ENCODE data around the gene RFLNA.

The RFLNA gene

GRCh38 chr12:124303579-124304313 lies 8.9 kb downstream of the RFLNA start:
- no peak for DNase-seq (ENCODE audit: low read depth in 2 of 2)

DNA sequence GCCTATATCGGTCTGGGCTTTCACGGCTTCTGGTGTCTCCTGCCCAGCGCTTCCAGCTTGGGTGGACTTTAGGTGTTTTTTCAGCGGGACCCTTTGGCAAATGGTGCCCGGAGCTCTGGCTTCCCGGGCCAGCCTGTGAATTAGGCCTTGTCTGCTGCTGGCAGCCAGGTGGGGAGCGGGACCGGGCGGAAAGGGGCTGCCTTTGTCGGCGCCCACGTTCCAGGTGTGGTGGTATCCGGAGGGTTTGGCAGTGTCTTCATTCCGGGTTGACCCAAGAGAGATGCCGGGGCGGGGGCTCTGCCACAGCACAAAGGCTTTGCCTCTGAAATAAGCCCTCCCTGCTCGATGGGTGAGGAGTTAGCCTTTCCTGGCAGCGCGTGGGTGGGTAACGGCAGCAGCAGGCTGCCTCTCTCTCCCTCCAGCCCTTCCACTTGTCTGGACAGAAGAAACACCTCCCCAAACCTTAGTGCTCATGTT lies 9.5 kb downstream of the RFLNA start:
- DNase-seq (ENCODE audit: low read depth in 2 of 2) = no peak

- DNase-seq (ENCODE audit: low read depth in 2 of 2) = no peak
These were observed 10.2 kb downstream of the RFLNA start for GRCh38 chr12:124305136-124305535.

DNA sequence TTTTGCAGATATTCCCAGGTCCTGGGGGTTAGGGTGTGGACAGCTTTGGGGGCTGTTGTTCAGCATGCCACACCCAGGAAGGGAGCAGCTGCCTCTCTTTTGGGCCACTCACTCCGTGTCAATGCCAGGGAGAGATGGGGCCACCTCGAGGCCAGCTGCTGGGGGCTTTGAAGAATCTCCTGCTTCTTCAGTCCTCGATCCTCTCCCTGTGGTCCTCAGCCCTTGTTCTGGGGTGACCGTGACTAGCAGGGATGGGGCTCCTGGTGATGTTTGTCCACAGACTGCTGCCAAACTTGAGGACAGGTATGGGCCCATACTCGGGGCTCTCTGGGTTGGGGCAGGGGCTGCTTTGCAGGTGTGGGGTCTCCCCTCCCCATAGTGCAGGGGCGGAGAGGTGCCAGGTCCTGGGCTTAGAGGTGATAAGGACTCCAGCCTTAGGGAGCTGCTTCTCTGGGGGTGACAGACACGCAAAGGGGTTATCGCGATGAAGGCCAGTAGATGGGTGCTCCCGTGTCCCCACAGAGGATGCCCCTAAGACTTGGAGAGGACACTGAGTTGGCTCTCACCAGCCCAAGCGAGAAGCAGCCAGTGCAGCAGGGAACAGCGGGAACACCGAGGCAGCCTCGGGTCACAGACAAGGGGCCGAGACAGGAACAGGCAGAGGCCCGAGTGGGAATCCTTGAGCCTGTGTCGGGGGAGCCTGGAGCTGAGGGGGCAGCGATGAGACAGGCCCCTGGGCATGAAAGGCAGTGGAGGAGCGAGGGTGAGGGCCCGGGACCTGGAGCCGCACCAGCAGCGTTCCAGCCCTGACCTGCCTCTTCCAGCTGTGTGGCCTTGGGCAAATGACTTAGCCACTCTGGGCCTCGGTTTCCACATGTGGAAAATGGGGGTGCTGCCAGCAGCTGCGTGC lies 11.1 kb downstream of the RFLNA start:
- DNase-seq (ENCODE audit: low read depth in 2 of 2) = no peak

- DNase-seq (ENCODE audit: low read depth in 2 of 2) = no peak
These were observed 12.0 kb downstream of the RFLNA start for GRCh38 chr12:124306686-124307555.

GRCh38 chr12:124307556-124307825 lies 12.6 kb downstream of the RFLNA start:
- no peak for DNase-seq (ENCODE audit: low read depth in 2 of 2)

DNA sequence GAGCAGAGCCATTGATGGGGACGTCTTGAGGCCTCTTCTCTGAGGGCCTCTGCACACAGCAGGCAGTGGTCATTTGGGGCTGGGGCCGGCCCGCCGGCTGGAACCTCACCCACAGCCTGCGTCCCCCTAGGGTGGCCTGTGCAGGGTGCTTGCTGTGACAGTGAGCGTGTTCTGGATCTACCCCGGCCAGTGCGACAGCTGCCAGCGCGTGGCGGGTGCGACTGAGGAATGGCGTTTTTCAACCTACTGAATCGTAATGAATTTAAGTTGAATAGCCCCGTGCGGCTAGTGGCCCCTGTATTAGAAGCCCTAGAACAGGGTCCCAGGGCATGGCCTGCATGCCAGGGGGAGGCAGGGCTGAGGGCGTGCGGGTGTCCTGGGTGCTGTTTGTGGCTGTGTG lies 13.8 kb downstream of the RFLNA start:
- DNase-seq (ENCODE audit: low read depth in 2 of 2) = no peak

- DNase-seq (ENCODE audit: low read depth in 2 of 2) = no peak
These were observed 14.3 kb downstream of the RFLNA start for GRCh38 chr12:124309231-124309630.

GRCh38 chr12:124309744-124310143 lies 14.9 kb downstream of the RFLNA start:
- no peak for DNase-seq (ENCODE audit: low read depth in 2 of 2)

- no peak for DNase-seq (ENCODE audit: low read depth in 2 of 2)
These were observed 15.3 kb downstream of the RFLNA start for GRCh38 chr12:124310178-124310577.

DNA sequence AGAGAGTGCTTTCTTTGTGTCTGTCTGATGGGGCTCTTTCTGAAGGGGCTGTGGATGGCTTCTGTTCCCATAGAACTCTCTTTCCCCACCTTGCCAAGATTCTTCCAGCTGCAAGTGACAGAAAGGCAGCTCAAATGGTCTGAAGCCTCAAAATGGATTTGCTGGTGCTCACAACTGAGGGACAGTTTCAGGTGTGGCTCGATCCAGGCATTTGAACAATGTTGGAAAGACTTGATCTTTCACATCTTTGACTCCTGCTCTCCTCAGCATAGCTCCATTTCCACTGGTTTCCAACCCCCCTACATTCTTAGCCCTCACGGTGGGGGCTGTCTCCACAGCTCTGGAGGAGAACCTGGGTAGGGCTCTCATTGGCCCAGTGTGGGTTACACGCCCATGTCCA lies 15.9 kb downstream of the RFLNA start:
- DNase-seq (ENCODE audit: low read depth in 2 of 2) = no peak

DNA sequence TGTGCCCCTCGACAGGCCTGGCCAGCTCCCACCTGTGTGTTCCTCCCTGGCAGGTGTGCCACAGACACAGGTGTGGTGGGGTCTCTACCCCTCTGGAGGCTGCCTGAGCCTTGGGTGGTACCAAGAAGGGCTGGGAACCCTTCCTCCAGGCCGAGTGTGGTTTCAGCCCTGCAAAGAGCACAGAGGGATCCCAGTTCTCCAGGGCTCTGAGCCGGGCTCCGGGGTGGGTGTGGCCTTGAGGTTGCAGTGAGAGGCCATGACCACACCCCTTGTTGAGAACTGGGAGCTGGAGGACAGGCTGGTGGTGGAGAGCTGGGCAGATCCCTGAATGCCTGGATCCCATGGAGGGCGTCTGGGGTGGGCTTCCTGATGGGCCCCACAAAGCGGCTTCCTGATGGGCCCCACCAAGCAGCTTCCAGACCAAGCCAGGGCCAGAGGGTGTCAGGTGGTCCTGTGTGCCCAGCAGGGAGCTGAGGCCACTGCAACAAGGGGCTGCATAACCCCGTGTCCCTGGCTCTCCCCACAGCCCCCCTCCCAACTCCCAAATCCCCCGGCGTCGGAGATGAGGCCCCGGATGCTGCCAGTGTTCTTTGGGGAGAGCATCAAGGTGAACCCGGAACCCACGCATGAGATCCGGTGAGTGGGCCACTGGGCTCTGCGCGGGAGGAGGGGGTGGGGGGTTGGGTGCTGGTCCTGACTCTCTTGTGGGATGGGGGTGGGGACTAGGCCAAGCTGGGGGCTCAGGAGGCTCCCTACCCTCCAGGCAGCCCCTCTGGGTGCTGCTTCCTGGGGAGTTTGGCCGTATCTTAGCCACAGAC lies 16.6 kb downstream of the RFLNA start:
- no peak for DNase-seq (ENCODE audit: low read depth in 2 of 2)

GRCh38 chr12:124312601-124313000 lies 17.7 kb downstream of the RFLNA start:
- no peak for DNase-seq (ENCODE audit: low read depth in 2 of 2)

DNA sequence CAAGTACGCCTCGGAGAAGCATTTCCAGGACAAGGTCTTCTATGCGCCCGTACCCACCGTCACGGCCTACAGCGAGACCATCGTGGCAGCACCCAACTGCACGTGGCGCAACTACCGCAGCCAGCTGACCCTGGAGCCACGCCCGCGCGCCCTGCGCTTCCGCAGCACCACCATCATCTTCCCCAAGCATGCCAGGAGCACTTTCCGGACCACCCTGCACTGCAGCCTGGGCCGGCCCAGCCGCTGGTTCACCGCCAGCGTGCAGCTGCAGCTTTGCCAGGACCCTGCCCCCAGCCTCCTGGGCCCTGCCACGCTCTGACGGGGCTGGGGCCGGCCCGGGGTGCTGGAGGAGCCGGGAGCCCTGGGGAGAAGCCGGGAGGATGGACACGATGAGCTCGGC lies 19.3 kb downstream of the RFLNA start:
- no peak for DNase-seq (ENCODE audit: low read depth in 2 of 2)

GRCh38 chr12:124314766-124315165 lies 19.9 kb downstream of the RFLNA start:
- DNase-seq (ENCODE audit: low read depth in 2 of 2) = no peak

DNA sequence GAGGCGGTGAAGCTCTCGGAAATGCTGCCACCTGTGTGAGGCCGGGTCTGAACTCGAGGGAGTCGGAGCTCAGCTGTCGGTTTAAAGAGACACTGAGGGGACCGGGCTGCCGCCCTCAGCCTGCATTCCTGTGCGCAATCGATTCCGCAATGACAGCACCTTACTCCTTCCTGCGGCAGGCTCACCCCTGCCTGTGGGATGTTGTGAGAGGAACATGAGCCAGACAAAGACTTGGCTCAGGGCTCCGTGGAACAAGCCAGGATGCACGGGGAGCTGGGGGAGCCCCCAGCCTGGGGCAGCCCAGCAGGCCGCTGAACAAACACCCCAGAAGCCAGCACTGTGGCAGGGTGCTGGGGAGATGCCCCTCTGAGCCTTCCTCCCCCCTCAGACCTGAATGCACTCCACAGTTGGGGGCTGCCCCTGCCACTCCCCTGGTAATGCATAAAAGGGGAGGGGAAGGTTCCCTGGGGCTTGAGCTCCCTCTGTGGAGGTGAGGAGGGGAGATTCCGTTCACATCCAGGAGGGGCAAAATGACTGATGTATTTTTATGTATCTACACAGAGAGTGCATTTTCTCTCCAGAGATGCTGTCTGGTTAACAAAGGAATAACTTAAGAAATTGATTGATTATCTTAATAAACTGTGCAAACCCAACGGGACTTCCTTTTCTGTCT lies 20.6 kb downstream of the RFLNA start:
- no peak for DNase-seq (ENCODE audit: low read depth in 2 of 2)

DNA sequence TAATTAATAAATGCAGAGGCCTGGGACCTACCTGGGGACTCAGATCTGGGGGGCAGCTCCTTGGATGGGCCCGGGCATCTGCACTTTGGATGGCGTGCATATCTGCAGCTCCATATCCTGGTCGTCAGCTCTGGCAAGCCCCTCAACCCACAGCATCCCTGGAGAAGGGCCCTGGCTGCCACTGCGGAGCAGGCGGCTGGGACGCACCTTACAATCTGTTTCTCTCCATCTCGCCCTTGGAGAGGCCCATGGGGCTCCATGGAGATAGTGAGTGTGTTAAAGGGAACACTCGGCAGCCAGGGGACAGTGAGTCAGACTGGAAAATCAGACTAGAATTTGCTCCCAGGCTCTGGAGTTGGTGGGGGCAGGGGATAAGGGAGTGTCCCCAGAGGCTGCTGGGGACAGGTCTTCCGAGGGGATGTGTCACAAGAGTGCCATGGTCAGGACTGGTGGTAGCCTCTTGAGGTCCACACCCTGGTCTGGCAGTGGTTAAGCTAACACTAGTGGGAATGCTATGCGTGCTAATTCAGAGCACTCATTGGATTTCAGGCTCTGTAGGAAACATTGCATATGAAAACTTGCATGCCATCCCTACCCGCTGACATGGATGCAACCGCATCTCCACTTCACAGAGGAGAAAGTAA lies 21.5 kb downstream of the RFLNA start:
- no peak for DNase-seq (ENCODE audit: low read depth in 2 of 2)

GRCh38 chr12:124317400-124317799 lies 22.5 kb downstream of the RFLNA start:
- no peak for DNase-seq (ENCODE audit: low read depth in 2 of 2)

DNA sequence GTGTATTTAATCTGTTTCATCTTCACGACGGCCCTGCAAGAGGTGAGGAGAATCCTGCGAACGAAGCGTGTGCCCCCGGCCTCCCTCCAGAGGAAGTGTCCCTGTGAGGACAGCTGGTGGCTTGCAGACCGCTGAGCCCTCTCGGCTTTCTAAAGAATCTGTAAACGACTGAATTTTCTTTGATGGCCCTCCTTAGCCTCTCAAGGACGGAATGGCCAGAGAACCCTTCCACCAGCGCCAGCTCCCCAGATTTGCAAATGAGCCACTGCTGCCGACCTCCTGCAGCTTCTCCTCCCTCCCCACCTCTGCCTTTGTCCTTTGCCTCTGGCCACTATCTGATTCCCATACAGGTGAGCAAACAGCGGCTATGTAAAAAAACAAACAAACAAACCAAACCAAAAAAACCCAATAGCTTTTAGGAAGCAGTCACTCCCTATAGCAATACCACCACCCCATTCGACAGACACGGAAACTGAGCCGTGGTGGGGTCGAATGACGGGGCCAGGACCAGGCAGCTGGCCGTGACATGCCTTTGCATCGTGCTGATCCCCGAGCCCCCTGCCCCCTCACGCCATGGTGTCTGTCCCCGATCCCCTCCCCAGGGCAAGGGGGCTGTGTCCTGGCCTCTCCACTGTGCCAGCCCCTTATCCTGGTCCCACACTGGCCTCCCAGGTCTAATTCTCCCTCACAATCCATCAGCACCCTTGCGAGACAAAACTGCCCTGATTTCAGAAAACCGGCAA lies 23.6 kb downstream of the RFLNA start:
- DNase-seq (ENCODE audit: low read depth in 2 of 2) = no peak
